8988T (cell line): Measurements from ENCODE around the gene MTTP.
"Not testable (repeated sequence)": the region's sequence is repeated elsewhere in the genome, so short reads cannot be mapped to it uniquely, and the experiment has no call there.

Experiments used
- DNase-seq: peaks from one replicate; pipeline ENCODE4 v3.0.0; 2011

MTTP gene

GRCh38 chr4:99574530-99575324 is at the start of gene MTTP:
Gene MTTP, plus strand, starts transcription at chr4:99574824. Its CDS starts 86 bp downstream, at chr4:99574910.
- DNase-seq = no peak

- no peak for DNase-seq
Observed at GRCh38 chr4:99529228-99529627, 45.4 kb upstream of the MTTP start.

GRCh38 chr4:99529956-99530355 is 44.7 kb upstream of the MTTP start:
- DNase-seq = no peak

- not testable (repeated sequence) for DNase-seq
Observed at GRCh38 chr4:99534699-99535098, 39.9 kb upstream of the MTTP start.

GRCh38 chr4:99536271-99536670 is 38.4 kb upstream of the MTTP start:
- no peak for DNase-seq

GRCh38 chr4:99536848-99537247 is 37.8 kb upstream of the MTTP start:
- no peak for DNase-seq

- no peak for DNase-seq
Observed at GRCh38 chr4:99537674-99538073, 37.0 kb upstream of the MTTP start.

- DNase-seq = no peak
Observed at GRCh38 chr4:99540277-99540939, 34.2 kb upstream of the MTTP start.

GRCh38 chr4:99552872-99553271 is 21.8 kb upstream of the MTTP start:
- DNase-seq = no peak

- peak; percentile 27 for DNase-seq
Observed at GRCh38 chr4:99563310-99564186, 11.1 kb upstream of the MTTP start, which contains the start of gene TRMT10A. Gene TRMT10A, minus strand, starts transcription at chr4:99564039. Its CDS starts 4,701 bp downstream, at chr4:99559338.

GRCh38 chr4:99564921-99565320 is 9.7 kb upstream of the MTTP start:
- no peak for DNase-seq

- no peak for DNase-seq
Observed at GRCh38 chr4:99571883-99572282, 2.7 kb upstream of the MTTP start.

GRCh38 chr4:99572527-99573240 is 1.9 kb upstream of the MTTP start:
- DNase-seq = no peak

GRCh38 chr4:99573735-99574368 is 772 bp upstream of the MTTP start:
- DNase-seq = no peak

- DNase-seq = no peak
Observed at GRCh38 chr4:99578714-99579113, 4.1 kb downstream of the MTTP start.

GRCh38 chr4:99585516-99585915 is 10.9 kb downstream of the MTTP start:
- no peak for DNase-seq

- no peak for DNase-seq
Observed at GRCh38 chr4:99586322-99586721, 11.7 kb downstream of the MTTP start.

- DNase-seq = no peak
Observed at GRCh38 chr4:99586797-99587196, 12.2 kb downstream of the MTTP start.

- DNase-seq = no peak
Observed at GRCh38 chr4:99587309-99587708, 12.7 kb downstream of the MTTP start.

GRCh38 chr4:99587803-99588202 is 13.2 kb downstream of the MTTP start:
- no peak for DNase-seq

GRCh38 chr4:99591757-99592156 is 17.1 kb downstream of the MTTP start:
- DNase-seq = no peak
